Measurements from ENCODE around the gene ITGB6.
"Not testable (repeated sequence)": the region's sequence is repeated elsewhere in the genome, so short reads cannot be mapped to it uniquely, and the experiment has no call there.

ITGB6 gene

DNA sequence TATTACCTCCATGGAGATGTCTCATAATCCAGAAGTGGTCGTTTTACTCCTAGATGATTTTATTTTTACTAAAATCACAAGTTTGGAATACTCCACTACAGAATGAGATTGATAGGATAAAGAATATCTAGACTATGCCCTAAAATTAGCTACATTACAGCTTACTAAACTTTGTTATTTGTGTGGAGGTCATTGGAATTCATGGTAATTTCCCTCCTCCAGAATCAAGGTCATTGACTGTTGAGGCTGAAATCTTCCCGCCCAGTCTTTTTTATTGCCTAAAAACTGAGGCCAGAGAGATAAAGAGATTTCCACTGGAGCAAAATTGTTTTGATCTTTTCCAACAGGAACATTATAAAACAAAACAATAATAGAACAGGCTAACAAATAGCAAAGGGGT, 35.0 kb downstream of the ITGB6 start:
- DNase-seq = no peak
- H3K27me3 ChIP-seq (replicated peaks) = no peaks in the 10 kb centered on the region
- in situ Hi-C loops (cut with HindIII; ENCODE audit: low pct_ligation_motif_present, low sequenced_read_pairs) = no loop called here
- TF ChIP-seq CTCF (IDR thresholded peaks at IDR 0.05; ENCODE audit: low read depth, low read length, missing control alignments) = no peak
- H3K27ac ChIP-seq = no peak overlapping the region
- no peaks in the 10 kb centered on the region for H3K36me3 ChIP-seq (replicated peaks)
- H3K4me3 ChIP-seq (ENCODE audit: low read depth, low read length) = no peak overlapping the region

DNA sequence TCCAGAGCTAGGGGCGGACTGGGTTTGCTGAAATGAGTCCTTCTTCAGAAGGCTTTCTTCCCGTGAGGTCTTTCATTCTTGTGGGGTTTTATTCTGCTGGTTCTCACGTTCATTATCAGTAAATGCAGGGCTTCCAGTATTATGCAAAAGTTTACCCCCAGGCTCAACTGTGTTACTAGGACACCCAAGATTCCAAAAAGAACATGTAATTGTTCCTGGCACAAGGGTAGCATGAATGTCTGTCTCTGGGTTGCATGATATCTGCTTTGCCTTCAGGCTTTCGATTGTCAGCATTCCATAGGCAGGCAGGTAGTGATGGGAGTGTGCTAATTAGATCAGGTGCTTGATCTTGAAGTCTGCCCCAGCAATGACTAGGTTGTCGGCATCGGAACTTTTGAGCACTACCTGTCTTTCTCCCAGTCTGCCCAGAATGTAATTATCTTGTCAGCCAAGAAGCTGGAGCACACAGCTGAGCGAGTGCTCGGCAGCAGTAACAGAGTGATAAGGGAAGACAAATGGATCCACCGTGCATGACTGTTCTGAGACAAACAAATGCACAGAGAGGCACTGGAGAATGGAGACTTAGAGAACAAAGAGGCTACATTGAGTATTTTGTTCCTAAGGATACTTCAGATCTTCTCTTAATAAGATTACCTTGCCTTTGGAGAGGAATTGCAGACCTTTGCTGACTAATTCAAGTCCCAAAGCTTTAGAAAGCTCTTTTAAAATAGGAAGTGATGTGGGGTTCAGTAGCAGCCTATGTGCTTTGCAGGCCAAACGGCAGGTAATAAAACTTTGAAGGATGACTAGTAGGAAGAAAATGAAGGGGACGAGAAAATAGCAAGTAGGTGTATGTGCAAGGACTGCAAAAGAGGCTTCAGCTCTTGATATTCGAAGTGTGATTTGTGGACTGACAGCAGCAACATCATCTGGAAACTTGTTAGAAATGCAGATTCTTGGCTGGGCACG, 41.9 kb downstream of the ITGB6 start:
- peak; percentile 57 for DNase-seq
- TF ChIP-seq CTCF (IDR thresholded peaks at IDR 0.05; ENCODE audit: low read depth, low read length, missing control alignments) = no peak
- in situ Hi-C loops (cut with HindIII; ENCODE audit: low pct_ligation_motif_present, low sequenced_read_pairs) = no loop called here
- no peak overlapping the region for H3K27ac ChIP-seq
- no peaks in the 10 kb centered on the region for H3K36me3 ChIP-seq (replicated peaks)
- H3K27me3 ChIP-seq (replicated peaks) = no peaks in the 10 kb centered on the region
- H3K4me3 ChIP-seq (ENCODE audit: low read depth, low read length) = no peak overlapping the region

DNA sequence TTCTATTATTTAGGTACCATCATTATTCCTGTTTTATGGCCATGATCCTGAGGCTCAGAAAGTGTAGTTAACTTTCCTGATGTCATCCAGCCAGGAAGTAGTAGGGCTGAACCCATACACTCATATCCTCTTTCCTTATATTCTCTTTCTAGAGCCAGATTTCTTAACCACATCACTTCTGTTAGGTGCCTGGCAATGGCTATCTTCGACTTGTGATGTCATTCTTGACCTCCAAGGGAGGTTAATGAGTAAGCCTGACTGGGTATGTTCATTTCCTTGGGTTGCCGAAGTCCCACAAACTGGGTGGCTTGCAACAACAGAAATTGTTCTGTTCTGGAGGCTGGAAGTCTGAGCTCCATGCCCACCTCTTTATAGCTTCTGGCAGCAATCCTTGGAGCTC, 43.4 kb downstream of the ITGB6 start:
- Histone ChIP-seq H3K4me3 (ENCODE audit: low read depth, low read length) (no peak overlapping the region), H3K27me3 (replicated peaks) (no peaks in the 10 kb centered on the region), H3K36me3 (replicated peaks) (no peaks in the 10 kb centered on the region), H3K27ac (peak overlapping the region; percentile 43)
- in situ Hi-C loops (cut with HindIII; ENCODE audit: low pct_ligation_motif_present, low sequenced_read_pairs) = no loop called here
- peak; percentile 64 for DNase-seq
- no peak for TF ChIP-seq CTCF (IDR thresholded peaks at IDR 0.05; ENCODE audit: low read depth, low read length, missing control alignments)

GRCh38 chr2:160156100-160156499, 44.0 kb downstream of the ITGB6 start:
- Histone ChIP-seq H3K4me3 (ENCODE audit: low read depth, low read length) (no peak overlapping the region), H3K27ac (peak overlapping the region; percentile 8), H3K36me3 (replicated peaks) (no peaks in the 10 kb centered on the region), H3K27me3 (replicated peaks) (no peaks in the 10 kb centered on the region)
- peak; percentile 18 for TF ChIP-seq CTCF (IDR thresholded peaks at IDR 0.05; ENCODE audit: low read depth, low read length, missing control alignments)
- DNase-seq = no peak
- in situ Hi-C loops (cut with HindIII; ENCODE audit: low pct_ligation_motif_present, low sequenced_read_pairs) = no loop called here

GRCh38 chr2:160148419-160148818, 51.7 kb downstream of the ITGB6 start:
- in situ Hi-C loops (cut with HindIII; ENCODE audit: low pct_ligation_motif_present, low sequenced_read_pairs); H3K27ac ChIP-seq; DNase-seq; H3K27me3 ChIP-seq (replicated peaks); H3K36me3 ChIP-seq (replicated peaks); H3K4me3 ChIP-seq (ENCODE audit: low read depth, low read length): not testable (repeated sequence)

- no peak for TF ChIP-seq CTCF (IDR thresholded peaks at IDR 0.05; ENCODE audit: low read depth, low read length, missing control alignments)
- in situ Hi-C loops (cut with HindIII; ENCODE audit: low pct_ligation_motif_present, low sequenced_read_pairs) = no loop called here
- no peaks in the 10 kb centered on the region for H3K27me3 ChIP-seq (replicated peaks)
- H3K27ac ChIP-seq = no peak overlapping the region
- H3K36me3 ChIP-seq (replicated peaks) = no peaks in the 10 kb centered on the region
- H3K4me3 ChIP-seq (ENCODE audit: low read depth, low read length) = no peak overlapping the region
- no peak for DNase-seq
Observed at GRCh38 chr2:160145471-160145870, 54.6 kb downstream of the ITGB6 start.
